ENCODE data around the gene FNDC1.

FNDC1 gene

DNA sequence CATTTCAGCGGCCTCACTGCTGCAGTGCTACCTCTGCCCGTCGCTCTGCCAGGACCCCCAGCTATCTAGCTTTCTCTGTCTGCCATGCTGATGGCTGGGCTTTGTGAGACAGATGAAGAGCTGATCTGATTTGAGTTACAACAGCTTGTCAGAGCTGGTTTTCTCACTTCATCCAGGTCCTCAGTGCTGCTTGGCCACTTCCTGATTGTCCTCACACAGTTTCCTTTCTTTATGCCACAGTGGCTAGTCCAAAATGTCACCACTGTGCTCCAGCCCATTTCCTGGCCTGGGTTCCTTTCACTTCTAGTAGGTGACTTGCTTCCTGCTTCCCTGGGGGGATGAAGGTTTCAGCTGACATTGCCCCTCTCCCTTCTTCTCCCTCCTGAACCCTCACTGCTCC, 35.4 kb downstream of the FNDC1 start:
- in situ Hi-C loops (cut with HindIII; ENCODE audit: low sequenced_read_pairs): no loop called here
- no peak overlapping the region for H3K4me3 ChIP-seq (ENCODE audit: low read depth, low read length)
- no peak for DNase-seq (ENCODE audit: low read depth)
- TF ChIP-seq, protein P1, sequence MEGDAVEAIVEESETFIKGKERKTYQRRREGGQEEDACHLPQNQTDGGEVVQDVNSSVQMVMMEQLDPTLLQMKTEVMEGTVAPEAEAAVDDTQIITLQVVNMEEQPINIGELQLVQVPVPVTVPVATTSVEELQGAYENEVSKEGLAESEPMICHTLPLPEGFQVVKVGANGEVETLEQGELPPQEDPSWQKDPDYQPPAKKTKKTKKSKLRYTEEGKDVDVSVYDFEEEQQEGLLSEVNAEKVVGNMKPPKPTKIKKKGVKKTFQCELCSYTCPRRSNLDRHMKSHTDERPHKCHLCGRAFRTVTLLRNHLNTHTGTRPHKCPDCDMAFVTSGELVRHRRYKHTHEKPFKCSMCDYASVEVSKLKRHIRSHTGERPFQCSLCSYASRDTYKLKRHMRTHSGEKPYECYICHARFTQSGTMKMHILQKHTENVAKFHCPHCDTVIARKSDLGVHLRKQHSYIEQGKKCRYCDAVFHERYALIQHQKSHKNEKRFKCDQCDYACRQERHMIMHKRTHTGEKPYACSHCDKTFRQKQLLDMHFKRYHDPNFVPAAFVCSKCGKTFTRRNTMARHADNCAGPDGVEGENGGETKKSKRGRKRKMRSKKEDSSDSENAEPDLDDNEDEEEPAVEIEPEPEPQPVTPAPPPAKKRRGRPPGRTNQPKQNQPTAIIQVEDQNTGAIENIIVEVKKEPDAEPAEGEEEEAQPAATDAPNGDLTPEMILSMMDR (IDR thresholded peaks at IDR 0.05; ENCODE audit: low read depth, low read length, missing control alignments): no peak

DNA sequence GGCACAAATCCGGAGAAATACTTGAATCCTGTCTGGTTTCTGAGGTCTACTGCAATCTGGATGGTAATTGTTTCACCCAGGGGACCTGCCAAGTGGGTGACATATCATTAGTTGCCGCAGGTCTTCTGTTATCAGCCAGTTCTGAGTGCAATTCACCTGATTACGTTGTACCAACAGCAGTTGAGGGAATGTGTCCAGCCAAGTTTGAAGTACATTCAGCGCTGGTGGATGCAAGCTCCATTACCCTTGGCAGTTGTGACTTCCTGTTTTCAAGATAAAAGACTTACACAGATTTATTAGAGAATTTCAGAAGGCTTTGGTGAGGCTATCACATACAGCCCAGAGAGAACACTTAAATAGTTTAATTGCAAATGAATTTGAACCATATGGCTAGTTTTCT, 42.8 kb downstream of the FNDC1 start:
- DNase-seq (ENCODE audit: low read depth): peak; percentile 15
- TF ChIP-seq, protein P1 (IDR thresholded peaks at IDR 0.05; ENCODE audit: low read depth, low read length, missing control alignments): no peak
- no peak overlapping the region for H3K4me3 ChIP-seq (ENCODE audit: low read depth, low read length)
- in situ Hi-C loops (cut with HindIII; ENCODE audit: low sequenced_read_pairs): no loop called here

DNA sequence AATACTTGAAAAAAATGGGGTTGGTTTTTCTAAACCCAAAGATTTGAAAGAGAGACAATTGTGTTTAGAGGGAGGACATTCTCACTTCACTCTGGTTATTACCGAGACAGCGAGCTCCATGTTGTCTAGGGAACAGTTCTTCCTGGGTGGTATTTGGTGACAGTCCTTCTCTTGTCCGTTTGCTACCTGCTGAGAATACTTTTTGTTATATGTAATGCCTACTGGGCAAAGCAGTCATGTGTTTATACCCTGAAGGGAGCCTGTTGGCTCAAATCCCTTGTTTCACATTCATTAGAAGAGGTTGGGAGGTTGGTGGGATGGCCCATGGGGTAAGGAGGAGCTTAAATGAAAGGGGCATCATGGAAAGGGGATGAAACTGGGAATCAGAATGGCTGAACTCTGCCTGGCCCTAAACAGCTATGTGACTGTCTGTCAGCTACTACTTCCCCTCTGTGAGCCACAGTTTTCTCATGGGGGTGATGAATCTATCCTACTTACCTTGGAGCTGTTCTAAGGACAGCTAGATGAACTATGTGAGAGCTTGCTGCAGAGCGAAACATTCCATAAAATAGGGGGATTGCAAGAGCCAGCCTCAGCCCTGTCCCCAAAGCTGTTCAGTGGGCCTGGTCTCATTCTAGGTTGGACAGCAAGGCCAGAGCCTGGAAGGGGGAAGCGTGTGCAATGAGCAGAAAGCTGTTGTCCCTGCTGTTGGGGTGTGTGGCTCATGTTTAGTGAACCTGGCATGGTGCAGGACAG, 43.5 kb downstream of the FNDC1 start:
- DNase-seq (ENCODE audit: low read depth): no peak
- in situ Hi-C loops (cut with HindIII; ENCODE audit: low sequenced_read_pairs): no loop called here
- TF ChIP-seq, protein P1 (IDR thresholded peaks at IDR 0.05; ENCODE audit: low read depth, low read length, missing control alignments): no peak
- H3K4me3 ChIP-seq (ENCODE audit: low read depth, low read length): no peak overlapping the region

DNA sequence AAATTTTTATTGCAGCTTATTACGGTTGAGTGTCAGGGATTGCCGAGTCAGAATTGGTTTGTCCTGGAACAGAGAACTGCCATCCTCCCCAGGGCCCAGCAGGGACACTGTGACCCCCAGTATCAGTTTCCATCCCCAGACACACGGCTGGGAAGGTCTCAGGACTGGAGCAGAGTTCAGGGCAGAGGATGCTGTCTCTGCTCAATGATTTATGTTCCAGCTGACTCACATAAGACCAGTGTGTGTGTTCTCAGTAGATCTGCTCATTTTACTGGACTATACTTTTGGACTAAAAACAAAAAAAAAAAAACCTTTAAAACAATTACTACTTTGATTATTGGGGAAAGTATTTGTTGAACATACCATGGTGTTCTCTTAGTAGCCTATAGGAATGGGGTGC, 44.2 kb downstream of the FNDC1 start:
- in situ Hi-C loops (cut with HindIII; ENCODE audit: low sequenced_read_pairs): no loop called here
- DNase-seq (ENCODE audit: low read depth): no peak
- TF ChIP-seq, protein P1 (IDR thresholded peaks at IDR 0.05; ENCODE audit: low read depth, low read length, missing control alignments): no peak
- no peak overlapping the region for H3K4me3 ChIP-seq (ENCODE audit: low read depth, low read length)

- no peak for DNase-seq (ENCODE audit: low read depth)
- in situ Hi-C loops (cut with HindIII; ENCODE audit: low sequenced_read_pairs): no loop called here
- no peak overlapping the region for H3K4me3 ChIP-seq (ENCODE audit: low read depth, low read length)
- TF ChIP-seq, protein P1 (IDR thresholded peaks at IDR 0.05; ENCODE audit: low read depth, low read length, missing control alignments): no peak
These were observed 45.1 kb downstream of the FNDC1 start for GRCh38 chr6:159214281-159214680.

GRCh38 chr6:159217595-159218275, 48.5 kb downstream of the FNDC1 start:
- no peak overlapping the region for H3K4me3 ChIP-seq (ENCODE audit: low read depth, low read length)
- in situ Hi-C loops (cut with HindIII; ENCODE audit: low sequenced_read_pairs): no loop called here
- TF ChIP-seq, protein P1 (IDR thresholded peaks at IDR 0.05; ENCODE audit: low read depth, low read length, missing control alignments): peak; percentile 52
- peak; percentile 23 for DNase-seq (ENCODE audit: low read depth)

Measured in astrocyte of the cerebellum (primary cell).